Nephron progenitor cell (in vitro differentiated cells): ENCODE data around the gene USP27X.

Experiments used
- DNase-seq: peaks from one replicate; pipeline ENCODE4 v3.0.0; 2021
- H3K27ac Mint-ChIP-seq: 2 replicates; pipeline ENCODE4 v1.8.0; 2021; ENCODE audit warnings: mild to moderate bottlenecking, moderate library complexity, mixed read lengths
- H3K27me3 Mint-ChIP-seq: 2 replicates; pipeline ENCODE4 v1.8.0; 2021; ENCODE audit warnings: mild to moderate bottlenecking, low read depth, mixed read lengths; ENCODE audit not compliant: poor library complexity
- H3K36me3 Mint-ChIP-seq: 2 replicates; pipeline ENCODE4 v1.8.0; 2021; ENCODE audit warnings: low read depth, mixed read lengths
- H3K4me1 Mint-ChIP-seq: 2 replicates; pipeline ENCODE4 v1.8.0; 2021; ENCODE audit warnings: mixed read lengths
- H3K4me3 Mint-ChIP-seq: 2 replicates; pipeline ENCODE4 v1.8.0; 2021; ENCODE audit warnings: mild to moderate bottlenecking, moderate library complexity, mixed read lengths
- H3K9me3 Mint-ChIP-seq: 2 replicates; pipeline ENCODE4 v1.8.0; 2021; ENCODE audit warnings: mild to moderate bottlenecking, moderate library complexity, mixed read lengths
- CTCF ChIP-seq: fragments of 200-600 bp; sonication (generic); IDR thresholded peaks from 2 replicates; pipeline ENCODE4 v1.5.0; 2021; ENCODE audit warnings: antibody characterized with exemption

The USP27X gene

GRCh38 chrX:49892542-49892941 lies 13.3 kb downstream of the USP27X start:
- H3K27me3 Mint-ChIP-seq, result peaks cover 4% of the 10 kb centered on the region
- H3K4me3 Mint-ChIP-seq, result no peak overlapping the region
- H3K4me1 Mint-ChIP-seq, result no peaks in the 10 kb centered on the region
- TF ChIP-seq CTCF, result no peak
- DNase-seq, result no peak
- H3K27ac Mint-ChIP-seq, result no peak overlapping the region
- peaks cover 47% of the 10 kb centered on the region for H3K9me3 Mint-ChIP-seq
- H3K36me3 Mint-ChIP-seq, result peaks cover 6% of the 10 kb centered on the region

GRCh38 chrX:49896951-49897350 lies 17.7 kb downstream of the USP27X start:
- no peak for TF ChIP-seq CTCF
- Mint-ChIP-seq H3K27ac (no peak overlapping the region), H3K36me3 (peaks cover 6% of the 10 kb centered on the region), H3K4me3 (no peak overlapping the region), H3K9me3 (peaks cover 63% of the 10 kb centered on the region), H3K4me1 (peaks cover 12% of the 10 kb centered on the region), H3K27me3 (no peaks in the 10 kb centered on the region)
- DNase-seq, result no peak

- peaks cover 12% of the 10 kb centered on the region for H3K4me1 Mint-ChIP-seq
- H3K9me3 Mint-ChIP-seq, result peaks cover 65% of the 10 kb centered on the region
- H3K27ac Mint-ChIP-seq, result peak overlapping the region; percentile 63
- H3K4me3 Mint-ChIP-seq, result no peak overlapping the region
- DNase-seq, result no peak
- no peak for TF ChIP-seq CTCF
- H3K36me3 Mint-ChIP-seq, result peaks cover 6% of the 10 kb centered on the region
- no peaks in the 10 kb centered on the region for H3K27me3 Mint-ChIP-seq
Observed at GRCh38 chrX:49901048-49901447, 21.8 kb downstream of the USP27X start.

- H3K9me3 Mint-ChIP-seq, result peaks cover 25% of the 10 kb centered on the region
- TF ChIP-seq CTCF, result no peak
- peaks cover 3% of the 10 kb centered on the region for H3K27me3 Mint-ChIP-seq
- DNase-seq, result no peak
- no peak overlapping the region for H3K4me3 Mint-ChIP-seq
- H3K36me3 Mint-ChIP-seq, result no peaks in the 10 kb centered on the region
- H3K27ac Mint-ChIP-seq, result no peak overlapping the region
- peaks cover 8% of the 10 kb centered on the region for H3K4me1 Mint-ChIP-seq
Observed at GRCh38 chrX:49910344-49910743, 31.1 kb downstream of the USP27X start.

GRCh38 chrX:49912086-49912485 lies 32.8 kb downstream of the USP27X start:
- Mint-ChIP-seq H3K4me3 (no peak overlapping the region), H3K4me1 (peaks cover 8% of the 10 kb centered on the region), H3K27ac (no peak overlapping the region), H3K36me3 (no peaks in the 10 kb centered on the region), H3K9me3 (peaks cover 20% of the 10 kb centered on the region), H3K27me3 (peaks cover 3% of the 10 kb centered on the region)
- DNase-seq, result no peak
- no peak for TF ChIP-seq CTCF

GRCh38 chrX:49912861-49913260 lies 33.6 kb downstream of the USP27X start:
- no peak for DNase-seq
- Mint-ChIP-seq H3K27ac (no peak overlapping the region), H3K27me3 (peaks cover 3% of the 10 kb centered on the region), H3K4me1 (peaks cover 8% of the 10 kb centered on the region), H3K36me3 (no peaks in the 10 kb centered on the region), H3K9me3 (peaks cover 22% of the 10 kb centered on the region), H3K4me3 (no peak overlapping the region)
- no peak for TF ChIP-seq CTCF
